HepG2 (cell line): ENCODE measurements around the gene NOTCH4. TPM values are rescaled to one million over a fixed set of nuclear protein-coding genes. Genes with fewer than 3 reads are reported as not detected.

ENCODE experiments used
- ATAC-seq: fragments of 200-7000 bp; cut with Tn5 transposase; 3 replicates; pipeline ENCODE4 v1.9.1; 2020; ENCODE audit warnings: mild to moderate bottlenecking, moderate library complexity
- BruUV-seq: library from RNA; stranded (reverse); fragments of 400-500 nt; replicated peaks from 2 replicates; lab custom pipeline; 2021; lab: Mats Ljungman, UMichigan
- CTCF ChIA-PET: fragments of 300-600 bp; formaldehyde crosslinking; extraction: SDS; loops from one replicate; lab custom pipeline; 2021; ENCODE audit warnings: low total read pairs, inconsistent platforms, low intra/inter-chr PET ratio; lab: Yijun Ruan, JAX
- POLR2A ChIA-PET: fragments of 350-600 bp; sonication (Branson Sonifier 250); formaldehyde crosslinking; loops from one replicate; lab custom pipeline; 2020; ENCODE audit warnings: antibody characterized with exemption, inconsistent platforms; lab: Yijun Ruan, JAX
- DNase-seq: peaks from one replicate; pipeline ENCODE4 v3.0.0-alpha.2; 2015; ENCODE audit warnings: low spot score
- FAIRE-seq: peaks from 3 replicates; lab custom pipeline; 2011; peaks lifted over from hg19 to GRCh38; lab: Jason Lieb, UNC
- H2AFZ ChIP-seq: one replicate; pipeline ENCODE4 v1.6.1; 2011; ENCODE audit warnings: low read length, inconsistent platforms
- H3K27ac ChIP-seq: fragments of 300-600 bp; 3 replicates; pipeline ENCODE4 v1.8.0; 2011; ENCODE audit warnings: mixed run types, mild to moderate bottlenecking, mixed read lengths, low read length, inconsistent platforms; ENCODE audit not compliant: insufficient read depth; ENCODE audit errors: extremely low read length
- H3K27me3 ChIP-seq, 2 experiments: fragments of 200-600 bp in 1 of 2; 2 replicates in 1 of 2; 3 replicates in 1 of 2; pipeline versions ENCODE4 v1.6.0 to v1.8.0; 2011; ENCODE audit warnings: low read length in 2 of 2, mild to moderate bottlenecking in 2 of 2, moderate library complexity in 2 of 2, inconsistent platforms in 1 of 2; ENCODE audit not compliant: insufficient read depth in 2 of 2, control insufficient read depth in 1 of 2
- H3K36me3 ChIP-seq, 2 experiments: fragments of 200-600 bp in 1 of 2; replicated peaks in 1 of 2; 2 replicates in 1 of 2; 3 replicates in 1 of 2; pipeline versions ENCODE4 v1.5.1 to v1.8.0; 2011; ENCODE audit warnings: low read length in 2 of 2, inconsistent platforms in 1 of 2; ENCODE audit not compliant: insufficient read depth in 2 of 2, control insufficient read depth in 1 of 2
- H3K4me1 ChIP-seq: 2 replicates; pipeline ENCODE4 v1.5.1; 2012; ENCODE audit warnings: low read length, inconsistent platforms; ENCODE audit not compliant: insufficient read depth
- H3K4me2 ChIP-seq: 2 replicates; pipeline ENCODE4 v1.6.0; 2011; ENCODE audit warnings: low read depth, low read length, inconsistent platforms
- H3K4me3 ChIP-seq, 3 experiments: fragments of 200-600 bp in 1 of 3; sonication (generic), shearing (Covaris generic) in 1 of 3; replicated peaks in 1 of 3; 2 replicates each; pipeline ENCODE4 v1.5.1; 2011 to 2016; ENCODE audit warnings: low read length in 3 of 3, inconsistent platforms in 2 of 3, low read depth in 2 of 3, mild to moderate bottlenecking in 2 of 3, control low read depth in 1 of 3, mixed read lengths in 1 of 3; ENCODE audit not compliant: insufficient read depth in 1 of 3
- H3K79me2 ChIP-seq: one replicate; pipeline ENCODE4 v1.6.1; 2011; ENCODE audit warnings: low read length, inconsistent platforms; ENCODE audit not compliant: insufficient read depth
- H3K9ac ChIP-seq: 2 replicates; pipeline ENCODE4 v1.6.0; 2011; ENCODE audit warnings: mild to moderate bottlenecking, low read depth, low read length, inconsistent platforms; ENCODE audit not compliant: insufficient read depth
- H3K9me3 ChIP-seq: 2 replicates; pipeline ENCODE4 v1.5.1; 2012; ENCODE audit warnings: mild to moderate bottlenecking, low read length
- H4K20me1 ChIP-seq: 2 replicates; pipeline ENCODE4 v1.6.0; 2011; ENCODE audit warnings: inconsistent platforms, mild to moderate bottlenecking, low read length, moderate library complexity; ENCODE audit not compliant: insufficient read depth
- ZNF841 ChIP-seq: sonication (generic); formaldehyde crosslinking; IDR thresholded peaks from 2 replicates; pipeline ENCODE4 v1.8.1; 2023; ENCODE audit warnings: missing genetic modification reagents, borderline replicate concordance
- WGBS: methylation state at CpG from one replicate; pipeline ENCODE4 v1.1.6; 2017; ENCODE audit warnings: low lambda C conversion rate; 5-methylcytosine and 5-hydroxymethylcytosine counted together
- in situ Hi-C: cut with HindIII; loops from 2 replicates; pipeline ENCODE4 v1.10.0; 2017; ENCODE audit warnings: low pct_unique_long_range_greater_than_20kb; ENCODE audit not compliant: extremely low pct_ligation_motif_present
- intact Hi-C: fragments of 100-400 bp; cut with micrococcal nuclease; formaldehyde crosslinking; loops from one replicate; pipeline ENCODE4 v1.10.0; 2022; ENCODE audit not compliant: unreplicated experiment
- polyA plus RNA-seq, 8 experiments: library from polyadenylated mRNA; depleted of rRNA in 3 of 8; stranded (reverse) in 7 of 8; unstranded in 1 of 8; fragments of >200 nt; fragmentation: Illumina TruSeq in 4 of 8; extraction: Trizol in 4 of 8; gene quantifications; 2 replicates each; pipeline versions ENCODE4 v1.2.1 to v1.2.3, GENCODE V29; 2011 to 2016; ENCODE audit warnings: low read depth in 4 of 8, missing spikeins in 1 of 8, mixed read lengths in 1 of 8; ENCODE audit not compliant: insufficient read depth in 1 of 8
- total RNA-seq, 5 experiments: library from RNA; depleted of rRNA; stranded (reverse); fragments of >200 nt; fragmentation: Illumina TruSeq; extraction: Trizol; gene quantifications; 2 replicates each; pipeline ENCODE4 v1.2.3, GENCODE V29; 2016; ENCODE audit warnings: low read depth in 1 of 5
- TF ChIP-seq, protein P1 (sequence below): sonication (generic); formaldehyde crosslinking; IDR thresholded peaks from 2 replicates; pipeline ENCODE4 v1.5.1; 2020; ENCODE audit warnings: mild to moderate bottlenecking, missing genetic modification reagents, moderate library complexity
- TF ChIP-seq, protein P2 (sequence below): sonication (generic); formaldehyde crosslinking; IDR thresholded peaks from 2 replicates; pipeline ENCODE4 v1.5.0; 2020; ENCODE audit warnings: mild to moderate bottlenecking, missing genetic modification reagents, borderline replicate concordance

NOTCH4 gene
- total and polyA plus RNA-seq, 2 of the 13 experiments (the other 11 are each of a cell fraction or from before 2014, with no cell fraction given), result 0.51 to 0.83 TPM

DNA sequence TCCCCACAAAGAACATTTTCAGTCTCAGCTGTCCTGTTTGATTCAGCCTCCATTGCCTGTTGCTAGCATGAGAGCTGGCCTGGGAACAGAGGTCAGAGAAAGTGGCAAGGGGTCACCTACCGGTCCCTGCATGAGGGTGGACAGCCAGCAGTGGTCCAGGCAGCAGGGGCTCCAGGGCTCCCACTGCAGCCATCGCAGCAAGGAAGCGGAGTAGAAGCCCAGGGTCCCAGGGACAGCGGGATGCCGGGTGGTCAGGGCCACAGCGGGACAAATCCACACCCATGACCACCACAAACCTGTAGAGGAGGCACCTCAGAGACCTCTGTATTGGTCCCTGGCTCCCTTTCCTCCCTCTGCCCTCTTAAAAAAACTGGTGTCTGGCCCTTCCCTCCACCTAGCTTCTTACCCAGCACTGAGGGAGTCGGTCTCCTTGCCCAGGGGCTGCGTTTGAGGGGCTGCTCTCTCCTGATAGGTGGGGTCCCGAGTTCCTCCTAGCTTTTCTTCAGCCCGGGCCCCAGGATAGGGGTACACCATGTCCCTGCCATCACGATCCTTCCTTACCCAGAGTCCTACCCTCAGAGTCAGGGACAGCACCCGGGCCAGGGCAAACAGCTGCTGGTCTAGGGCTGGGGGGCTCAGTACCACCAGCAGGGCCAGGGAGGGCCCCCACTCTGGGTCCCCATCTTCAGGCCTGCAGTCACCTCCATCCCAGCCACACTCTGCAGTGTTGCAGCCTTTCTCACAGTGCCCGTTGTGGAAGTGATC lies 23.0 kb downstream of the NOTCH4 start:
- intact Hi-C loops, result no loop called here

More for the DNA sequence above, 23.0 kb downstream of the NOTCH4 start:
- FAIRE-seq (no peak), DNase-seq (no peak), ATAC-seq (no peak)
- no TSS peak for BruUV-seq
- WGBS, result 33% methylated on average over 11 of the region's 13 CpGs
- Histone ChIP-seq H3K36me3 (no peaks in the 10 kb centered on the region), H3K9ac (no peak overlapping the region), H4K20me1 (no peaks in the 10 kb centered on the region), H3K4me2 (no peak overlapping the region), H3K4me1 (peaks cover 33% of the 10 kb centered on the region), H3K9me3 (no peaks in the 10 kb centered on the region), H2AFZ (no peak overlapping the region), H3K4me3 (no peak overlapping the region), H3K27ac (no peak overlapping the region), H3K79me2 (no peaks in the 10 kb centered on the region), H3K27me3 (peaks cover 4 to 29% of the 10 kb centered on the region in 2 experiments; a peak in 4 of 5 replicates)
- CTCF ChIA-PET, result no interaction called here
- POLR2A ChIA-PET, result no interaction called here
- in situ Hi-C loops, result no loop called here
- TF ChIP-seq, protein P1, sequence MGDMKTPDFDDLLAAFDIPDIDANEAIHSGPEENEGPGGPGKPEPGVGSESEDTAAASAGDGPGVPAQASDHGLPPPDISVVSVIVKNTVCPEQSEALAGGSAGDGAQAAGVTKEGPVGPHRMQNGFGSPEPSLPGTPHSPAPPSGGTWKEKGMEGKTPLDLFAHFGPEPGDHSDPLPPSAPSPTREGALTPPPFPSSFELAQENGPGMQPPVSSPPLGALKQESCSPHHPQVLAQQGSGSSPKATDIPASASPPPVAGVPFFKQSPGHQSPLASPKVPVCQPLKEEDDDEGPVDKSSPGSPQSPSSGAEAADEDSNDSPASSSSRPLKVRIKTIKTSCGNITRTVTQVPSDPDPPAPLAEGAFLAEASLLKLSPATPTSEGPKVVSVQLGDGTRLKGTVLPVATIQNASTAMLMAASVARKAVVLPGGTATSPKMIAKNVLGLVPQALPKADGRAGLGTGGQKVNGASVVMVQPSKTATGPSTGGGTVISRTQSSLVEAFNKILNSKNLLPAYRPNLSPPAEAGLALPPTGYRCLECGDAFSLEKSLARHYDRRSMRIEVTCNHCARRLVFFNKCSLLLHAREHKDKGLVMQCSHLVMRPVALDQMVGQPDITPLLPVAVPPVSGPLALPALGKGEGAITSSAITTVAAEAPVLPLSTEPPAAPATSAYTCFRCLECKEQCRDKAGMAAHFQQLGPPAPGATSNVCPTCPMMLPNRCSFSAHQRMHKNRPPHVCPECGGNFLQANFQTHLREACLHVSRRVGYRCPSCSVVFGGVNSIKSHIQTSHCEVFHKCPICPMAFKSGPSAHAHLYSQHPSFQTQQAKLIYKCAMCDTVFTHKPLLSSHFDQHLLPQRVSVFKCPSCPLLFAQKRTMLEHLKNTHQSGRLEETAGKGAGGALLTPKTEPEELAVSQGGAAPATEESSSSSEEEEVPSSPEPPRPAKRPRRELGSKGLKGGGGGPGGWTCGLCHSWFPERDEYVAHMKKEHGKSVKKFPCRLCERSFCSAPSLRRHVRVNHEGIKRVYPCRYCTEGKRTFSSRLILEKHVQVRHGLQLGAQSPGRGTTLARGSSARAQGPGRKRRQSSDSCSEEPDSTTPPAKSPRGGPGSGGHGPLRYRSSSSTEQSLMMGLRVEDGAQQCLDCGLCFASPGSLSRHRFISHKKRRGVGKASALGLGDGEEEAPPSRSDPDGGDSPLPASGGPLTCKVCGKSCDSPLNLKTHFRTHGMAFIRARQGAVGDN (CRISPR knock-in tag), result 0 out of 2 replicates have a peak, but pooled peaks have one; percentile 12
- no peak for TF ChIP-seq ZNF841 (CRISPR knock-in tag)
- TF ChIP-seq, protein P2, sequence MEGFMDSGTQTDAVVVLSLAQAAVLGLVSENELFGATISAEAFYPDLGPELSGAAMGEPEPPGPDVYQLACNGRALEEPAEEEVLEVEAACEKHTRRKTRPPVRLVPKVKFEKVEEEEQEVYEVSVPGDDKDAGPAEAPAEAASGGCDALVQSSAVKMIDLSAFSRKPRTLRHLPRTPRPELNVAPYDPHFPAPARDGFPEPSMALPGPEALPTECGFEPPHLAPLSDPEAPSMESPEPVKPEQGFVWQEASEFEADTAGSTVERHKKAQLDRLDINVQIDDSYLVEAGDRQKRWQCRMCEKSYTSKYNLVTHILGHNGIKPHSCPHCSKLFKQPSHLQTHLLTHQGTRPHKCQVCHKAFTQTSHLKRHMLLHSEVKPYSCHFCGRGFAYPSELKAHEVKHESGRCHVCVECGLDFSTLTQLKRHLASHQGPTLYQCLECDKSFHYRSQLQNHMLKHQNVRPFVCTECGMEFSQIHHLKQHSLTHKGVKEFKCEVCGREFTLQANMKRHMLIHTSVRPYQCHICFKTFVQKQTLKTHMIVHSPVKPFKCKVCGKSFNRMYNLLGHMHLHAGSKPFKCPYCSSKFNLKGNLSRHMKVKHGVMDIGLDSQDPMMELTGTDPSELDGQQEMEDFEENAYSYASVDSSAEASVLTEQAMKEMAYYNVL (CRISPR knock-in tag), result 0 out of 2 replicates have a peak, but pooled peaks have one; percentile 32
